Measurements from ENCODE around the gene HOXB1. TPM values are rescaled to one million over a fixed set of nuclear protein-coding genes. Genes with fewer than 3 reads are reported as not detected.

Gene HOXB1
- total and polyA plus RNA-seq, 2 of the 13 experiments (the other 11 are each of a cell fraction or from before 2014, with no cell fraction given) = not detected

- Histone ChIP-seq H3K36me3 (replicated peaks in 1 of 2; ENCODE audit: control insufficient read depth in 1 of 2, insufficient read depth in 2 of 2, low read length in 2 of 2) (no peaks in the 10 kb centered on the region), H3K9ac (ENCODE audit: insufficient read depth, low read depth, low read length) (no peak overlapping the region), H4K20me1 (ENCODE audit: insufficient read depth, low read length) (no peaks in the 10 kb centered on the region), H3K4me3 (replicated peaks in 1 of 3; ENCODE audit: insufficient read depth in 1 of 3, low read depth in 2 of 3, low read length in 3 of 3) (no peak overlapping the region), H3K9me3 (ENCODE audit: low read length) (no peaks in the 10 kb centered on the region), H2AFZ (ENCODE audit: low read length) (no peak overlapping the region), H3K79me2 (ENCODE audit: insufficient read depth, low read length) (no peaks in the 10 kb centered on the region), H3K27ac (ENCODE audit: extremely low read length, insufficient read depth, low read length) (no peak overlapping the region), H3K4me2 (ENCODE audit: low read depth, low read length) (no peak overlapping the region), H3K27me3 (ENCODE audit: control insufficient read depth in 1 of 2, insufficient read depth in 2 of 2, low read length in 2 of 2) (peaks cover 0 to 30% of the 10 kb centered on the region in 2 experiments; a peak in 1 of 5 replicates), H3K4me1 (ENCODE audit: insufficient read depth, low read length) (no peaks in the 10 kb centered on the region)
- no TSS peak for BruUV-seq (replicated peaks)
- intact Hi-C loops (cut with micrococcal nuclease; ENCODE audit: unreplicated experiment) = no loop called here
- ATAC-seq (no peak), FAIRE-seq (no peak), DNase-seq (ENCODE audit: low spot score) (no peak)
- 4% methylated on average over 3 of the region's 5 CpGs for WGBS (ENCODE audit: low lambda C conversion rate)
- no peak for TF ChIP-seq ZNF350 (CRISPR knock-in tag; IDR thresholded peaks at IDR 0.05; ENCODE audit: borderline replicate concordance, low read depth)
- ChIA-PET POLR2A (no interaction called here), CTCF (ENCODE audit: low intra/inter-chr PET ratio, low total read pairs) (no interaction called here)
- in situ Hi-C loops (cut with HindIII; ENCODE audit: extremely low pct_ligation_motif_present, low pct_unique_long_range_greater_than_20kb) = no loop called here
Measured at GRCh38 chr17:48503747-48504146, 27.1 kb downstream of the HOXB1 start.

- H3K9me3 ChIP-seq (ENCODE audit: low read length) = no peaks in the 10 kb centered on the region
- ChIA-PET POLR2A (no interaction called here), CTCF (ENCODE audit: low intra/inter-chr PET ratio, low total read pairs) (no interaction called here)
- H3K79me2 ChIP-seq (ENCODE audit: insufficient read depth, low read length) = no peaks in the 10 kb centered on the region
- FAIRE-seq = no peak
- no peaks in the 10 kb centered on the region for H4K20me1 ChIP-seq (ENCODE audit: insufficient read depth, low read length)
- DNase-seq (ENCODE audit: low spot score) = no peak
- no peak overlapping the region for H3K4me2 ChIP-seq (ENCODE audit: low read depth, low read length)
- BruUV-seq (replicated peaks) = no TSS peak
- H2AFZ ChIP-seq (ENCODE audit: low read length) = no peak overlapping the region
- intact Hi-C loops (cut with micrococcal nuclease; ENCODE audit: unreplicated experiment) = no loop called here
- no peaks in the 10 kb centered on the region for H3K4me1 ChIP-seq (ENCODE audit: insufficient read depth, low read length)
- in situ Hi-C loops (cut with HindIII; ENCODE audit: extremely low pct_ligation_motif_present, low pct_unique_long_range_greater_than_20kb) = no loop called here
- 6% methylated on average over 4 of the region's 4 CpGs for WGBS (ENCODE audit: low lambda C conversion rate)
- H3K27ac ChIP-seq (ENCODE audit: extremely low read length, insufficient read depth, low read length) = no peak overlapping the region
- no peak overlapping the region for H3K4me3 ChIP-seq (replicated peaks in 1 of 3; ENCODE audit: insufficient read depth in 1 of 3, low read depth in 2 of 3, low read length in 3 of 3)
- no peaks in the 10 kb centered on the region for H3K36me3 ChIP-seq (replicated peaks in 1 of 2; ENCODE audit: control insufficient read depth in 1 of 2, insufficient read depth in 2 of 2, low read length in 2 of 2)
- peaks cover 0 to 35% of the 10 kb centered on the region in 2 experiments; a peak in 2 of 5 replicates for H3K27me3 ChIP-seq (ENCODE audit: control insufficient read depth in 1 of 2, insufficient read depth in 2 of 2, low read length in 2 of 2)
- ATAC-seq = no peak
- no peak overlapping the region for H3K9ac ChIP-seq (ENCODE audit: insufficient read depth, low read depth, low read length)
- TF ChIP-seq RXRB (CRISPR knock-in tag; IDR thresholded peaks at IDR 0.05; ENCODE audit: borderline replicate concordance) (no peak), MYNN (CRISPR knock-in tag; IDR thresholded peaks at IDR 0.05; ENCODE audit: low read depth) (no peak), ZNF850 (CRISPR knock-in tag; conservative IDR thresholded peaks at IDR 0.05) (no peak), CREBL2 (CRISPR knock-in tag; IDR thresholded peaks at IDR 0.05; ENCODE audit: borderline replicate concordance) (no peak), ZNF296 (CRISPR knock-in tag; conservative IDR thresholded peaks at IDR 0.05) (no peak), GMEB2 (CRISPR knock-in tag; IDR thresholded peaks at IDR 0.05; ENCODE audit: low read depth) (no peak), ZNF841 (CRISPR knock-in tag; IDR thresholded peaks at IDR 0.05; ENCODE audit: borderline replicate concordance) (no peak), ZNF207 (IDR thresholded peaks at IDR 0.05; ENCODE audit: borderline replicate concordance) (no peak), SMARCE1 (IDR thresholded peaks at IDR 0.05; ENCODE audit: borderline replicate concordance) (no peak), RCOR2 (CRISPR knock-in tag; IDR thresholded peaks at IDR 0.05) (no peak)
- TF ChIP-seq, protein P1, sequence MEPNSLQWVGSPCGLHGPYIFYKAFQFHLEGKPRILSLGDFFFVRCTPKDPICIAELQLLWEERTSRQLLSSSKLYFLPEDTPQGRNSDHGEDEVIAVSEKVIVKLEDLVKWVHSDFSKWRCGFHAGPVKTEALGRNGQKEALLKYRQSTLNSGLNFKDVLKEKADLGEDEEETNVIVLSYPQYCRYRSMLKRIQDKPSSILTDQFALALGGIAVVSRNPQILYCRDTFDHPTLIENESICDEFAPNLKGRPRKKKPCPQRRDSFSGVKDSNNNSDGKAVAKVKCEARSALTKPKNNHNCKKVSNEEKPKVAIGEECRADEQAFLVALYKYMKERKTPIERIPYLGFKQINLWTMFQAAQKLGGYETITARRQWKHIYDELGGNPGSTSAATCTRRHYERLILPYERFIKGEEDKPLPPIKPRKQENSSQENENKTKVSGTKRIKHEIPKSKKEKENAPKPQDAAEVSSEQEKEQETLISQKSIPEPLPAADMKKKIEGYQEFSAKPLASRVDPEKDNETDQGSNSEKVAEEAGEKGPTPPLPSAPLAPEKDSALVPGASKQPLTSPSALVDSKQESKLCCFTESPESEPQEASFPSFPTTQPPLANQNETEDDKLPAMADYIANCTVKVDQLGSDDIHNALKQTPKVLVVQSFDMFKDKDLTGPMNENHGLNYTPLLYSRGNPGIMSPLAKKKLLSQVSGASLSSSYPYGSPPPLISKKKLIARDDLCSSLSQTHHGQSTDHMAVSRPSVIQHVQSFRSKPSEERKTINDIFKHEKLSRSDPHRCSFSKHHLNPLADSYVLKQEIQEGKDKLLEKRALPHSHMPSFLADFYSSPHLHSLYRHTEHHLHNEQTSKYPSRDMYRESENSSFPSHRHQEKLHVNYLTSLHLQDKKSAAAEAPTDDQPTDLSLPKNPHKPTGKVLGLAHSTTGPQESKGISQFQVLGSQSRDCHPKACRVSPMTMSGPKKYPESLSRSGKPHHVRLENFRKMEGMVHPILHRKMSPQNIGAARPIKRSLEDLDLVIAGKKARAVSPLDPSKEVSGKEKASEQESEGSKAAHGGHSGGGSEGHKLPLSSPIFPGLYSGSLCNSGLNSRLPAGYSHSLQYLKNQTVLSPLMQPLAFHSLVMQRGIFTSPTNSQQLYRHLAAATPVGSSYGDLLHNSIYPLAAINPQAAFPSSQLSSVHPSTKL (CRISPR knock-in tag; IDR thresholded peaks at IDR 0.05) = no peak
- TF ChIP-seq, protein P2, sequence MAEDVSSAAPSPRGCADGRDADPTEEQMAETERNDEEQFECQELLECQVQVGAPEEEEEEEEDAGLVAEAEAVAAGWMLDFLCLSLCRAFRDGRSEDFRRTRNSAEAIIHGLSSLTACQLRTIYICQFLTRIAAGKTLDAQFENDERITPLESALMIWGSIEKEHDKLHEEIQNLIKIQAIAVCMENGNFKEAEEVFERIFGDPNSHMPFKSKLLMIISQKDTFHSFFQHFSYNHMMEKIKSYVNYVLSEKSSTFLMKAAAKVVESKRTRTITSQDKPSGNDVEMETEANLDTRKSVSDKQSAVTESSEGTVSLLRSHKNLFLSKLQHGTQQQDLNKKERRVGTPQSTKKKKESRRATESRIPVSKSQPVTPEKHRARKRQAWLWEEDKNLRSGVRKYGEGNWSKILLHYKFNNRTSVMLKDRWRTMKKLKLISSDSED (CRISPR knock-in tag; IDR thresholded peaks at IDR 0.05) = no peak
Measured at GRCh38 chr17:48502901-48503300, 27.9 kb downstream of the HOXB1 start.
